Hepatocyte (in vitro differentiated cells): Measurements from ENCODE around the gene ABLIM2. TPM values are rescaled to one million over a fixed set of nuclear protein-coding genes. Genes with fewer than 3 reads are reported as not detected.

Experiments used
- DNase-seq: peaks from one replicate; pipeline ENCODE4 v3.0.0-alpha.2; 2016; ENCODE audit warnings: low spot score
- H2AFZ ChIP-seq: fragments of 200-600 bp; sonication (generic); 2 replicates; pipeline ENCODE4 v1.6.0; 2016; ENCODE audit warnings: antibody characterized with exemption, mild to moderate bottlenecking
- H3K27ac ChIP-seq: fragments of 200-600 bp; sonication (generic); 2 replicates; pipeline ENCODE4 v1.5.1; 2016; ENCODE audit warnings: mild to moderate bottlenecking
- H3K27me3 ChIP-seq: fragments of 200-600 bp; sonication (generic); 2 replicates; pipeline ENCODE4 v1.6.1; 2016
- H3K36me3 ChIP-seq: fragments of 200-600 bp; sonication (generic); replicated peaks from 2 replicates; pipeline ENCODE4 v1.5.1; 2016; ENCODE audit warnings: low read depth; ENCODE audit not compliant: insufficient read depth
- H3K4me1 ChIP-seq: fragments of 200-600 bp; sonication (generic); 2 replicates; pipeline ENCODE4 v1.5.1; 2016; ENCODE audit warnings: mild to moderate bottlenecking, moderate library complexity; ENCODE audit not compliant: insufficient read depth
- H3K4me2 ChIP-seq: fragments of 200-600 bp; sonication (generic); 2 replicates; pipeline ENCODE4 v1.6.0; 2016
- H3K4me3 ChIP-seq: fragments of 200-600 bp; sonication (generic); 2 replicates; pipeline ENCODE4 v1.5.1; 2016; ENCODE audit warnings: mild to moderate bottlenecking
- H3K79me2 ChIP-seq: fragments of 200-600 bp; sonication (generic); 2 replicates; pipeline ENCODE4 v1.6.0; 2017; ENCODE audit warnings: mild to moderate bottlenecking
- H3K9me2 ChIP-seq: fragments of 200-600 bp; sonication (generic); replicated peaks from 2 replicates; pipeline ENCODE4 v1.6.0; 2017; ENCODE audit warnings: mild to moderate bottlenecking; ENCODE audit not compliant: insufficient read depth
- H3K9me3 ChIP-seq: fragments of 200-600 bp; sonication (generic); 2 replicates; pipeline ENCODE4 v1.5.1; 2016; ENCODE audit warnings: low read depth, mild to moderate bottlenecking
- H4K20me1 ChIP-seq: fragments of 200-600 bp; sonication (generic); 2 replicates; pipeline ENCODE4 v1.6.0; 2016; ENCODE audit warnings: mild to moderate bottlenecking; ENCODE audit not compliant: insufficient read depth, poor library complexity, severe bottlenecking
- EZH2 ChIP-seq: fragments of 200-600 bp; sonication (generic); IDR thresholded peaks from 2 replicates; pipeline ENCODE4 v1.6.1; 2016; ENCODE audit warnings: antibody characterized with exemption, mild to moderate bottlenecking, borderline replicate concordance
- EZH2phosphoT487 ChIP-seq: fragments of 200-600 bp; sonication (generic); IDR thresholded peaks from one replicate; pipeline ENCODE4 v1.6.1; 2018; ENCODE audit warnings: antibody characterized with exemption, mild to moderate bottlenecking, low read depth, moderate library complexity; ENCODE audit not compliant: unreplicated experiment, severe bottlenecking
- WGBS: methylation state at CpG from one replicate; pipeline ENCODE4 v1.1.6; 2016; ENCODE audit warnings: low lambda C conversion rate; ENCODE audit errors: missing lambda C conversion rate; 5-methylcytosine and 5-hydroxymethylcytosine counted together
- polyA plus RNA-seq: library from polyadenylated mRNA; unstranded; fragments of >200 nt; fragmentation: Nextera tagmentation; extraction: Ambion mirVana; gene quantifications from 2 replicates; pipeline ENCODE4 v1.2.1, GENCODE V29; 2016
- total RNA-seq: library from RNA; depleted of rRNA; stranded (reverse); fragments of >200 nt; gene quantifications from 2 replicates; pipeline ENCODE4 v1.2.3, GENCODE V29; 2014
- TF ChIP-seq, protein P1 (sequence below): fragments of 200-600 bp; sonication (generic); IDR thresholded peaks from 2 replicates; pipeline ENCODE4 v1.5.1; 2016; ENCODE audit warnings: antibody characterized with exemption, mild to moderate bottlenecking; ENCODE audit not compliant: poor library complexity

Gene ABLIM2
- total and polyA plus RNA-seq, 2 experiments from 2014 or later = 1.7 to 2.0 TPM

DNA sequence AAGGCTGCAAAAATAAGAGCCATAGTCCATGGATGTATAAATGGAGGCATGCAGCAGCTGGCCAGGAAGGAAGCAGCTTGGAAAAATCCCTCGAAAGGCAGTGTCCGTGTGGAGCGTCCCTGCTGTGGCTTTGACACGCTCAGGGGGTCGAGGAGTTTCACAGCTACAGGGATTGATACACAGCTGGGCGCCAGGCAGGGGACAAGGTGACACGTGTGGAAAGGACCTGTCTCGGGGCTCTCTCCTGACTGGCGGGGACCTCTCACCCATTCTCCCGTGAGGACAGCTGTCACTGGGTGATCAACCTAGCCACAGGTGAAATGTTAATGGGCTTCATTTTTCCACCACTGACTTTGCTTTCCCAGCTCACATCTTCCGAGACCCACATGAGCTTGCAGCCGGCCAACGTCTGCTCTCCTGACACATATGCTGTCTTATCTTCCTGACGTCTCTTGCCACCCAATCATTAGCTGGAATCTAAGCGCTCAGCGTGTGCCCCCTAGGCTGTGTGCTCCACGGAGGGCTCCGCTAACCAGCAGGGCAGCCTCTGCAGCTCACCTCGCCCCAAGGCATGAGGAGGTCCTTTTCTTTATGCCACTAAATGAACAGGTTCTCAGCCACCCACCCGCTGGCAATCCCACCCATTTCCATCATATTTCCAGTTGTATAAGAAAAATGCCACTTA is 129.6 kb downstream of the ABLIM2 start:
- Histone ChIP-seq H3K9me2 (no peaks in the 10 kb centered on the region), H3K79me2 (no peaks in the 10 kb centered on the region), H3K27me3 (no peaks in the 10 kb centered on the region), H3K4me2 (no peak overlapping the region), H4K20me1 (no peaks in the 10 kb centered on the region), H3K27ac (no peak overlapping the region), H3K4me1 (no peaks in the 10 kb centered on the region), H2AFZ (no peak overlapping the region), H3K9me3 (no peaks in the 10 kb centered on the region), H3K4me3 (no peak overlapping the region), H3K36me3 (no peaks in the 10 kb centered on the region)
- TF ChIP-seq EZH2 (no peak), EZH2phosphoT487 (no peak)
- TF ChIP-seq, protein P1, sequence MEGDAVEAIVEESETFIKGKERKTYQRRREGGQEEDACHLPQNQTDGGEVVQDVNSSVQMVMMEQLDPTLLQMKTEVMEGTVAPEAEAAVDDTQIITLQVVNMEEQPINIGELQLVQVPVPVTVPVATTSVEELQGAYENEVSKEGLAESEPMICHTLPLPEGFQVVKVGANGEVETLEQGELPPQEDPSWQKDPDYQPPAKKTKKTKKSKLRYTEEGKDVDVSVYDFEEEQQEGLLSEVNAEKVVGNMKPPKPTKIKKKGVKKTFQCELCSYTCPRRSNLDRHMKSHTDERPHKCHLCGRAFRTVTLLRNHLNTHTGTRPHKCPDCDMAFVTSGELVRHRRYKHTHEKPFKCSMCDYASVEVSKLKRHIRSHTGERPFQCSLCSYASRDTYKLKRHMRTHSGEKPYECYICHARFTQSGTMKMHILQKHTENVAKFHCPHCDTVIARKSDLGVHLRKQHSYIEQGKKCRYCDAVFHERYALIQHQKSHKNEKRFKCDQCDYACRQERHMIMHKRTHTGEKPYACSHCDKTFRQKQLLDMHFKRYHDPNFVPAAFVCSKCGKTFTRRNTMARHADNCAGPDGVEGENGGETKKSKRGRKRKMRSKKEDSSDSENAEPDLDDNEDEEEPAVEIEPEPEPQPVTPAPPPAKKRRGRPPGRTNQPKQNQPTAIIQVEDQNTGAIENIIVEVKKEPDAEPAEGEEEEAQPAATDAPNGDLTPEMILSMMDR = no peak
- no peak for DNase-seq
- WGBS = 79% methylated on average over 19 of the region's 20 CpGs

DNA sequence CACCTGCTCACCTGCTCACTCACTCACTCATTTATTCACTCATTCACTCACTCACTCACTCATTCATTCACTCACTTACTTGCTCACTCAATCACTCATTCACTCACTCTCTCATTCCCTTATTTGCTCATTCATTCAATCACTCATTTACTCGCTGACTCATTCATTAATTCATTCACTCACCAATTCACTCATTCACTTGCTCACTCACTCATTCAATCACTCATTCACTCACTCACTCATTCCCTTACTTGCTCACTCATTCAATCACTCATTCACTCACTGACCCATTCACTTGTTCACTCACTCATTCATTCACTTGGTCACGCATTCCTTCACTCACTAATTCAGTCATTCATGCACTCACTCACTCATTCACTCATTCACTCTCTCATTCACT is 130.2 kb downstream of the ABLIM2 start:
- Histone ChIP-seq H2AFZ (no peak overlapping the region), H3K27me3 (no peaks in the 10 kb centered on the region), H3K4me2 (no peak overlapping the region), H3K79me2 (no peaks in the 10 kb centered on the region), H3K27ac (no peak overlapping the region), H4K20me1 (no peaks in the 10 kb centered on the region), H3K4me1 (no peaks in the 10 kb centered on the region), H3K9me2 (no peaks in the 10 kb centered on the region), H3K9me3 (no peaks in the 10 kb centered on the region), H3K4me3 (no peak overlapping the region), H3K36me3 (no peaks in the 10 kb centered on the region)
- no peak for DNase-seq
- WGBS = 94% methylated on average over 2 of the region's 2 CpGs
- TF ChIP-seq, protein P1 = no peak
- no peak for TF ChIP-seq EZH2phosphoT487
- TF ChIP-seq EZH2 = no peak

DNA sequence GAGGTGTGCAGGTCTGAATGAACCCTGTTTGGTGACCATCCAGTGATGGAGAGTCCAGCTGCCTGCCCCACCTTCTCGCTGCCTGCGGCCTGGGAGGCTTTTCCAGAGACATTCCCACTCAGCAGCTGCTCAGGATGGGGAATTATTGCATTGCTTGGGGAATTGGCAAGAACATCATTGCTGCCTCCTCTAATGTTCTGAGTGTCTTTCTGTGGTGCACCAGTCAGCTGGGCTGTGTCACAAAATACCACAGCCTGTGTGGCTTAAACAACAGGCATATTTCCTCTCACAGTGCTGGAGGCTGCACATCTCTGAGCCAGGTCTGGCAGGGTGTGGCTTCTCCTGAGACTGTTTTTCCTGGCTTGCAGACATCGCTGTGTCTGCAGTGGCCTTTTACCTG is 132.2 kb downstream of the ABLIM2 start:
- H3K4me2 ChIP-seq = no peak overlapping the region

More for the DNA sequence above, 132.2 kb downstream of the ABLIM2 start:
- Histone ChIP-seq H3K79me2 (no peaks in the 10 kb centered on the region), H3K27ac (no peak overlapping the region), H3K9me3 (no peaks in the 10 kb centered on the region), H3K36me3 (no peaks in the 10 kb centered on the region), H3K27me3 (no peaks in the 10 kb centered on the region), H3K4me1 (no peaks in the 10 kb centered on the region), H3K9me2 (no peaks in the 10 kb centered on the region), H3K4me3 (no peak overlapping the region), H4K20me1 (no peaks in the 10 kb centered on the region), H2AFZ (no peak overlapping the region)
- no peak for TF ChIP-seq EZH2phosphoT487
- TF ChIP-seq, protein P1 = no peak
- TF ChIP-seq EZH2 = no peak
- 87% methylated on average over 3 of the region's 3 CpGs for WGBS
- no peak for DNase-seq
